ENCODE data around the gene MINDY1.

DNA sequence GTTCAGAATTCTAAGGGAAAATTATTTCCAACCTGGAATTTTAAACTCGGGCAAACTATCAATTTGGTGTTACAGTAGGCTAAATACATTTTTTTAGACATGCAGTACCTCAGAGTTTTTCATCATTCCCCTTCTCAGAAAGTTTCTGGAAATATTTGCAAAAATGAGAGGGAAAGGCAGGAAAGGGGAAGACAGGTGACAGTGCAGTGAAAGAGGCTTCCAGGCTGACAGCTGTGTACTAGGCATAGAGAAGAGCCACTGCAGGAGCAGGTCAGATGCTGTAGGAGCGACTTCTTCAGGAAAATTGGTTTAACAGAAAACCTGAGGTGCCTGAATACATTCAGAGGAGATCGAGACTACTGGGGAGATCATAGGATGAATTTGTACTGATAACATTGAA is 52.0 kb downstream of the MINDY1 start:
- TF ChIP-seq, protein P1, sequence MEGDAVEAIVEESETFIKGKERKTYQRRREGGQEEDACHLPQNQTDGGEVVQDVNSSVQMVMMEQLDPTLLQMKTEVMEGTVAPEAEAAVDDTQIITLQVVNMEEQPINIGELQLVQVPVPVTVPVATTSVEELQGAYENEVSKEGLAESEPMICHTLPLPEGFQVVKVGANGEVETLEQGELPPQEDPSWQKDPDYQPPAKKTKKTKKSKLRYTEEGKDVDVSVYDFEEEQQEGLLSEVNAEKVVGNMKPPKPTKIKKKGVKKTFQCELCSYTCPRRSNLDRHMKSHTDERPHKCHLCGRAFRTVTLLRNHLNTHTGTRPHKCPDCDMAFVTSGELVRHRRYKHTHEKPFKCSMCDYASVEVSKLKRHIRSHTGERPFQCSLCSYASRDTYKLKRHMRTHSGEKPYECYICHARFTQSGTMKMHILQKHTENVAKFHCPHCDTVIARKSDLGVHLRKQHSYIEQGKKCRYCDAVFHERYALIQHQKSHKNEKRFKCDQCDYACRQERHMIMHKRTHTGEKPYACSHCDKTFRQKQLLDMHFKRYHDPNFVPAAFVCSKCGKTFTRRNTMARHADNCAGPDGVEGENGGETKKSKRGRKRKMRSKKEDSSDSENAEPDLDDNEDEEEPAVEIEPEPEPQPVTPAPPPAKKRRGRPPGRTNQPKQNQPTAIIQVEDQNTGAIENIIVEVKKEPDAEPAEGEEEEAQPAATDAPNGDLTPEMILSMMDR (IDR thresholded peaks at IDR 0.05 in 8 of 11, conservative IDR thresholded peaks at IDR 0.05 in 3 of 11) = no peak
- no peak for TF ChIP-seq POLR2AphosphoS5 (IDR thresholded peaks at IDR 0.05)
- TF ChIP-seq POLR2A (IDR thresholded peaks at IDR 0.05) = no peak
